HepG2 (cell line): Measurements from ENCODE around the gene NRBF2. TPM values are rescaled to one million over a fixed set of nuclear protein-coding genes. Genes with fewer than 3 reads are reported as not detected.
A peak's percentile ranks its signal among the peaks of the same experiment; 100 is the strongest.

ENCODE experiments used
- ATF2 ChIP-seq: sonication (generic); formaldehyde crosslinking; IDR thresholded peaks from 2 replicates; pipeline ENCODE4 v1.4.0; 2020; ENCODE audit warnings: missing genetic modification reagents
- ATF7 ChIP-seq, 2 experiments: fragments of 450-650 bp in 1 of 2; sonication (generic) in 1 of 2; formaldehyde crosslinking in 1 of 2; IDR thresholded peaks; 2 replicates each; pipeline versions ENCODE4 v1.4.0 to v1.6.1; 2016 to 2020; ENCODE audit warnings: antibody characterized with exemption in 1 of 2, mild to moderate bottlenecking in 1 of 2, missing genetic modification reagents in 1 of 2
- CEBPB ChIP-seq: IDR thresholded peaks from 2 replicates; pipeline ENCODE4 v1.6.1; 2011; ENCODE audit warnings: low read depth, low read length, improper control_type of control experiment, borderline replicate concordance
- DMAP1 ChIP-seq: IDR thresholded peaks from 2 replicates; pipeline ENCODE4 v1.6.1; 2016
- GABPA ChIP-seq, 2 experiments: IDR thresholded peaks; 2 replicates each; pipeline ENCODE4 v1.6.1; 2011 to 2016; ENCODE audit warnings: low read depth in 2 of 2, low read length in 1 of 2, missing biosample characterization in 1 of 2, missing genetic modification characterization in 1 of 2
- IRF2 ChIP-seq: IDR thresholded peaks from 2 replicates; pipeline ENCODE4 v1.6.1; 2018; ENCODE audit warnings: missing genetic modification reagents, missing compliant biosample characterization
- KAT8 ChIP-seq: IDR thresholded peaks from 2 replicates; pipeline ENCODE4 v1.6.1; 2016; ENCODE audit warnings: missing genetic modification reagents, missing compliant biosample characterization
- KDM6A ChIP-seq: IDR thresholded peaks from 2 replicates; pipeline ENCODE4 v1.6.1; 2016; ENCODE audit warnings: low read depth
- KMT2B ChIP-seq: IDR thresholded peaks from 2 replicates; pipeline ENCODE4 v1.6.1; 2016; ENCODE audit warnings: missing genetic modification reagents, missing compliant biosample characterization
- MIER3 ChIP-seq: IDR thresholded peaks from 2 replicates; pipeline ENCODE4 v1.6.1; 2016; ENCODE audit warnings: missing compliant biosample characterization, borderline replicate concordance
- NCOA1 ChIP-seq: sonication (generic); formaldehyde crosslinking; IDR thresholded peaks from 2 replicates; pipeline ENCODE4 v1.9.0; 2021; ENCODE audit warnings: missing genetic modification reagents
- NR2F1 ChIP-seq, 2 experiments: fragments of 450-650 bp in 1 of 2; formaldehyde crosslinking in 1 of 2; IDR thresholded peaks; 2 replicates each; pipeline versions ENCODE4 v1.5.0 to v1.6.1; 2016 to 2020; ENCODE audit warnings: mild to moderate bottlenecking in 1 of 2, missing compliant biosample characterization in 1 of 2, missing genetic modification reagents in 1 of 2, moderate library complexity in 1 of 2
- NR2F6 ChIP-seq, 2 experiments: IDR thresholded peaks; 2 replicates each; pipeline ENCODE4 v1.6.1; 2016; ENCODE audit warnings: antibody characterized with exemption in 1 of 2, mild to moderate bottlenecking in 1 of 2
- ONECUT2 ChIP-seq: sonication (generic); formaldehyde crosslinking; IDR thresholded peaks from 2 replicates; pipeline ENCODE4 v1.4.0; 2020; ENCODE audit warnings: missing genetic modification reagents
- PHF21A ChIP-seq: sonication (generic); formaldehyde crosslinking; IDR thresholded peaks from 2 replicates; pipeline ENCODE4 v1.5.0; 2020; ENCODE audit warnings: mild to moderate bottlenecking, missing genetic modification reagents
- POGZ ChIP-seq: sonication (generic); formaldehyde crosslinking; IDR thresholded peaks from 2 replicates; pipeline ENCODE4 v1.4.0; 2020; ENCODE audit warnings: mild to moderate bottlenecking, missing genetic modification reagents
- SALL1 ChIP-seq: sonication (generic); formaldehyde crosslinking; IDR thresholded peaks from 2 replicates; pipeline ENCODE4 v1.8.0; 2022; ENCODE audit warnings: mild to moderate bottlenecking, missing genetic modification reagents
- SALL2 ChIP-seq: sonication (generic); formaldehyde crosslinking; IDR thresholded peaks from 2 replicates; pipeline ENCODE4 v1.8.1; 2023; ENCODE audit warnings: mild to moderate bottlenecking, missing genetic modification reagents, inconsistent platforms
- TBX3 ChIP-seq: fragments of 450-650 bp; IDR thresholded peaks from 2 replicates; pipeline ENCODE4 v1.6.1; 2017; ENCODE audit warnings: antibody characterized with exemption, mild to moderate bottlenecking, inconsistent platforms, borderline replicate concordance
- ZBTB21 ChIP-seq: sonication (generic); formaldehyde crosslinking; IDR thresholded peaks from 2 replicates; pipeline ENCODE4 v1.4.0; 2020; ENCODE audit warnings: missing genetic modification reagents
- ZBTB26 ChIP-seq: IDR thresholded peaks from 2 replicates; pipeline ENCODE4 v1.6.1; 2016; ENCODE audit warnings: missing compliant biosample characterization, missing genetic modification reagents, borderline replicate concordance
- ZGPAT ChIP-seq: IDR thresholded peaks from 2 replicates; pipeline ENCODE4 v1.6.1; 2016; ENCODE audit warnings: mild to moderate bottlenecking
- ZNF441 ChIP-seq: sonication (generic); formaldehyde crosslinking; IDR thresholded peaks from 2 replicates; pipeline ENCODE4 v1.7.0; 2021; ENCODE audit warnings: missing genetic modification reagents, borderline replicate concordance
- ZNF605 ChIP-seq: sonication (generic); formaldehyde crosslinking; IDR thresholded peaks from 2 replicates; pipeline ENCODE4 v1.8.0; 2022; ENCODE audit warnings: mild to moderate bottlenecking, missing genetic modification reagents
- ZSCAN9 ChIP-seq: IDR thresholded peaks from 2 replicates; pipeline ENCODE4 v1.6.1; 2016; ENCODE audit warnings: borderline replicate concordance
- polyA plus RNA-seq, 8 experiments: library from polyadenylated mRNA; depleted of rRNA in 3 of 8; stranded (reverse) in 7 of 8; unstranded in 1 of 8; fragments of >200 nt; fragmentation: Illumina TruSeq in 4 of 8; extraction: Trizol in 4 of 8; gene quantifications; 2 replicates each; pipeline versions ENCODE4 v1.2.1 to v1.2.3, GENCODE V29; 2011 to 2016; ENCODE audit warnings: low read depth in 4 of 8, missing spikeins in 1 of 8, mixed read lengths in 1 of 8; ENCODE audit not compliant: insufficient read depth in 1 of 8
- total RNA-seq, 5 experiments: library from RNA; depleted of rRNA; stranded (reverse); fragments of >200 nt; fragmentation: Illumina TruSeq; extraction: Trizol; gene quantifications; 2 replicates each; pipeline ENCODE4 v1.2.3, GENCODE V29; 2016; ENCODE audit warnings: low read depth in 1 of 5

Gene NRBF2
- total and polyA plus RNA-seq, 2 of the 13 experiments (the other 11 are each of a cell fraction or from before 2014, with no cell fraction given), result 20.0 to 28.4 TPM

GRCh38 chr10:63114031-63114814 is 18.9 kb upstream of the NRBF2 start (continued):
- TF ChIP-seq POGZ (CRISPR knock-in tag), result 0 out of 2 replicates have a peak, but pooled peaks have one; percentile 41
- TF ChIP-seq ZNF441, result no peak
- TF ChIP-seq SALL2 (CRISPR knock-in tag), result peak; percentile 21; the same call in 1 of the 2 replicates
- TF ChIP-seq IRF2, result peak; percentile 86
- TF ChIP-seq CEBPB, result peak; percentile 99
- 0 out of 2 replicates have a peak, but pooled peaks have one; percentile 24 for TF ChIP-seq KMT2B (CRISPR knock-in tag)
- peak; percentile 73 for TF ChIP-seq ZBTB21
- TF ChIP-seq MIER3 (CRISPR knock-in tag), result peak; percentile 92; the same call in 1 of the 2 replicates
- peak; percentile 84 for TF ChIP-seq ZGPAT (CRISPR knock-in tag)
- peak; percentile 95 for TF ChIP-seq ZBTB26 (CRISPR knock-in tag)
- no peak for TF ChIP-seq ZNF605
- TF ChIP-seq DMAP1 (CRISPR knock-in tag), result 0 out of 2 replicates have a peak, but pooled peaks have one; percentile 36
- peak; percentile 49; the same call in 1 of the 2 replicates for TF ChIP-seq KDM6A (CRISPR knock-in tag)
- peak; percentile 30; the same call in 1 of the 2 replicates for TF ChIP-seq SALL1 (CRISPR knock-in tag)
- no peak for TF ChIP-seq PHF21A (CRISPR knock-in tag)
- peak; percentile 80 for TF ChIP-seq KAT8
- TF ChIP-seq NR2F1 (CRISPR knock-in tag; IDR thresholded peaks at IDR 0.05), result 0 out of 4 replicates have a peak, but pooled peaks of 1 of the 2 experiments have one; percentile 15
- peak; percentile 85; the same call in 1 of the 2 replicates for TF ChIP-seq ATF2
- TF ChIP-seq ONECUT2 (CRISPR knock-in tag), result no peak
- TF ChIP-seq NCOA1 (CRISPR knock-in tag), result no peak
- TF ChIP-seq ZSCAN9 (CRISPR knock-in tag), result peak; percentile 89
- TF ChIP-seq NR2F6 (IDR thresholded peaks at IDR 0.05), result no peak
- peak; percentile 68; the same call in 1 of the 2 replicates for TF ChIP-seq NR2F6 (CRISPR knock-in tag; IDR thresholded peaks at IDR 0.05)
- TF ChIP-seq GABPA (IDR thresholded peaks at IDR 0.05; ENCODE audit: low read depth, low read length), result no peak
- 0 out of 2 replicates have a peak, but pooled peaks have one; percentile 32 for TF ChIP-seq GABPA (CRISPR knock-in tag; IDR thresholded peaks at IDR 0.05; ENCODE audit: low read depth)
- peak; percentile 70; the same call in 1 of the 2 replicates for TF ChIP-seq ATF7 (IDR thresholded peaks at IDR 0.05)
- TF ChIP-seq ATF7 (CRISPR knock-in tag; IDR thresholded peaks at IDR 0.05), result no peak
- TF ChIP-seq TBX3, result no peak
